GM21717 (cell line): Measurements from ENCODE around the gene CDK8.

Source experiments
- ATAC-seq: cut with Tn5 transposase; IDR thresholded peaks from one replicate; pipeline ENCODE4 v1.9.1; 2021; ENCODE audit warnings: mild to moderate bottlenecking, moderate library complexity; ENCODE audit not compliant: unreplicated experiment

Gene CDK8

DNA sequence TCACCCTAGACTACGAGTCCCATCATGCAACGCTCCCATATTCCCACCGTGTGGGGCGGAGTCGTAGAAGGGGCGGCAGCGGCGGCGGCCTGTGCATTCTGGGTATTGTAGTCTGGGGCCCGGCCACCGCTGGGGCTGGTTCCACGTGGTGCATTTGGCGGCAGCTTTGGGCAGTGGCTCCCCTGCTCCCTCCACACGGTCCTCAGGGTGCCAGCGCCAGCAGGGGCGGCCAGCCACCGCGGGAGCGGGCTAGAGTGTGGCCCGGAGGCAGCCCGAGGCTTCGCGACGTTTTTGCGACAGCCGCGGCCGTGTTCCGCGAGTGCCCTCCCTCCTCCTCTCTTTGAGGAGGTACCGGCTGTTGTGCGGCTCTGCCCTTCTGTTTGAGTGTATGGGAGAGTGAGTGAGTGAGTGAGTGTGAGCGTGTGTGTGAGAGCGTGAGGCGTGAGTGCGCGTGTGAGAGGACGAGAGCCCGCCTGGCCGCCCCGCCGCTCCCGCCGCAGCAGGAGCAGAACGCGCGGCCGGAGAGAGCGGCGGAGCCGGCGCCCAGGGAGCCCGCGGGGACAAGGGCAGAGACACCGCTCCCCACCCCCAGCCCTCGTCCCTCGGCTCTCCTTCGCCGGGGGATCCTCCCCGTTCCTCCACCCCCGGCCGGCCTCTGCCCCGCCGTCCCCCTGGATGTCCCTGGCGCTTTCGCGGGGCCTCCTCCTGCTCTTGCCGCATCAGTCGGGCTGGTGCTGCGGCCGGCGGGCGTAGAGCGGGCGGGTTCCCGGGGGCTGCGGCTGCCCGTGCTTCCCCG, at the start of gene CDK8:
TSS of gene CDK8 (plus strand) at position 343 of the 796 bp plus-strand sequence. CDS start 513 bp downstream, outside the sequence.
- ATAC-seq: peak; percentile 93

DNA sequence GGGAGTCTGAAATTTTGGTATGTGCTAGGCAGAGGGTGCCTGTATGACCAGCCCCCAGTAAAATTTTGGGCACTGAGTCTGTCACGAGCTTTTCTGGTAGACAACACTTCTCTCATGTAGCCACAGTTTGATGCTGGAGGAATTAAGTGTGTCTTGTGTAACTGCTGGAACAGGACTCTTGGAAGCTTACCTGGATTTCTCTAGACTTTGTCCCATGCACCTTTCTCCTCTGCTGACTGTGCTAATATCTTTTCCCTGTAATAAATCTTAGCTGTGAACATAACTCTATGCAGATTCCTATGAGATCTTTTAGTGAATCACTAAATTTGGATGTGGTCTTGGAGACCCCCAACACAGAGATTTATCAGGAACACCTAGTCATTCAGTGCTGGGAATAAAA, 45.6 kb upstream of the CDK8 start:
- ATAC-seq: no peak

DNA sequence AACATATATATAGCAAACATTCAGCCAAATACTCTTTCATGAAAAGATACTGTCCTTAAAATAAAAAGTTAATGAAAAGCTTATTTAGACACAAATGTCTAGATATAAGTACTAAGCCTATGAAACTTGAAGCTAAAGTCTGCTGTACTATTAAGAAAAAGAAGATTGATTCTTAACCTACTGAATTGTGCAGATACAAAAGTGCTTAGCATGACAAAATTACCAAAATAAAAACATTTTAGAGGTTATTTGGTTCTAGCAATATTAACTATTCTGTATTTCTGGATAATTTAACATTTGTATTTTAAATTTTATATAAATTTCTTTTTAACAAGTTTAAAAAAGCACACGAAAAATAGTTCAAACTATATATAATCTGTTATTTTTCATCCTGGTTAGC, 40.6 kb upstream of the CDK8 start:
- no peak for ATAC-seq

DNA sequence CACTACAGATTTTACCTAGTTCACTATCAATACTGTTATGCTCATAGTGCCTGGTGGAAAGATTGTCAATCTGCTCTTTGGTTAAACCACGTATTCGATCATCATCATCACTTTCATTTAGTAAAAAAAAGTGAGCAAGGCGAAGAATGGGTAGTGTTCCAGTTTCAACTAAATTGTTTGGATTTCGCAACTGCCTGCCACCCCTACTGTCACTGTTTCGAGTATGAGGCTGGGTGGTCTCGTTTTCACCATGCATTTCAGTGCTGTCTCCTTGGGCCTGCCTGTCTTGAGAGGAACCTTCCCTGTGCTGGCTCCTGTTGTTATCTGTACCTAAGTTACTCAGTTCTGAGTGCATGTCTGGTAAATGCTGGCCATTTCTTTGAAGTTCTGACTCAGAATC, 39.9 kb upstream of the CDK8 start:
- no peak for ATAC-seq

DNA sequence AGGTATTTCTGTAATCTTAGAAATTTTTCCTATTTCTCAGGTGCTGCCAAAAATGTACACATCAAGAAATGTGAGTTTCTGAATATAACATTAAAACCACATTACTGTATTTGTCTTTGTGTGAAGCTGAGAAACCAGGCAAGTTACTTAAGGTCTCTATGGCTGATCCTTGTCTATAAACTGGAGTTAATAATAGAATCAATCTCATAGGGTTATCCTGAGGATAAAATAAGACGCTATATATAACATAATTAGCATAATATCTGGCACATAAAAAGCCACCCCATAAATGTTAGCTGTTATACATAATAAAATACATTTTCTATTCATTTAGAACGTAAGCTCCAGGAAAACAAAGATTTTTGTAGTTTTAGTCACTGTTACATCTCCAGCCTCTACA, 37.9 kb upstream of the CDK8 start:
- ATAC-seq: no peak

DNA sequence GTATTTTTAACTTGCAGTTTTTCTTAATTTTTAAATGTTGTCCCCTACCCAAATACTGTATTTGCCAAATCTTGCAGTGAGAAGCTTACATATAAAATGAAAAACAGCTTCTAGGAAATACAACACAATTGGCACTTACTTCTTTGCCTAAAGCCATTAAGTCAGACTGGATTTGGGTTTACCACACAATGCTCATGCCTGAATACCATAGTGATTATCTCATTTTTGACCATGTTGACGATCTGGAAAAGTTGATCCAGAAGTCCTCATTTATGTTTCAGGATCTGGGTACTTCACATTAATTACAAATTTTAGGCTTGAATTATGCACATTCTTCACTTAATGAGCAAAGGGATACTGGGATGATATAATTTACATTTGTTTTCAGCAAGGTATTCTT, 34.2 kb upstream of the CDK8 start:
- ATAC-seq: no peak

DNA sequence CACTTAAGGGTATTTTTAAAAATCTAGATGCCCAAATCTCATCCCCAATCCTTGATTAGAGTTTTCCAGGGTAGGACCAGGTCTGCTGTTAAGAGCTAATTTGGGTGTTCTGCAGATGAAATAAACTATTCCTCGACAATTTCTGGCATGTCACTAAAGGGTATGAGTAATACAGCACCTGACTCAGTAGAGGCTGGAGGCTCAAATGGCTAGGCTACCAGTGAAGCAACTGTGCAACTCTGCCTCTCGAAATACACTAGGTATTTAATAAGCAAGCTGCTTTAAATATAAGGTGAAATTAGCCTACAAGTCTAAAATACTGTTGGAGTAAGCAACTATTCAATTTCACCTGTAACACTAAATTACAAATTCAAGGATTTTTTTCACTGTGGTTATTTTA, 33.4 kb upstream of the CDK8 start:
- ATAC-seq: no peak

DNA sequence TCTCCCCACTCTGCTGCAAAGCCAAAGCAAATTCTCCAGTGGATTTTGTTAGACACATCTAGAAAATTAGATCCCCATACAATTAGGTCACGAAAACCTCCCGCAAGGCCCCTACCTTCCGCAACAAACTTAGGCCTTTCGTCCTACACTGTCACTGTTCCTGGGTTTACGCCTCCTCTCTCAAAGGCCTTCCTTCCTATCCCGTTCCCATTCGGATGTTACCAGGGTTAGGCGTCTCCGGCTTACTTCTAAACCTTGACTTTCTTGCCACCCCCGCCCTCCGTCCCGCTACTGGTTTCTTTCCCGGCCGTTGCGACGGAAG, 32.6 kb upstream of the CDK8 start:
- ATAC-seq: peak; percentile 29

DNA sequence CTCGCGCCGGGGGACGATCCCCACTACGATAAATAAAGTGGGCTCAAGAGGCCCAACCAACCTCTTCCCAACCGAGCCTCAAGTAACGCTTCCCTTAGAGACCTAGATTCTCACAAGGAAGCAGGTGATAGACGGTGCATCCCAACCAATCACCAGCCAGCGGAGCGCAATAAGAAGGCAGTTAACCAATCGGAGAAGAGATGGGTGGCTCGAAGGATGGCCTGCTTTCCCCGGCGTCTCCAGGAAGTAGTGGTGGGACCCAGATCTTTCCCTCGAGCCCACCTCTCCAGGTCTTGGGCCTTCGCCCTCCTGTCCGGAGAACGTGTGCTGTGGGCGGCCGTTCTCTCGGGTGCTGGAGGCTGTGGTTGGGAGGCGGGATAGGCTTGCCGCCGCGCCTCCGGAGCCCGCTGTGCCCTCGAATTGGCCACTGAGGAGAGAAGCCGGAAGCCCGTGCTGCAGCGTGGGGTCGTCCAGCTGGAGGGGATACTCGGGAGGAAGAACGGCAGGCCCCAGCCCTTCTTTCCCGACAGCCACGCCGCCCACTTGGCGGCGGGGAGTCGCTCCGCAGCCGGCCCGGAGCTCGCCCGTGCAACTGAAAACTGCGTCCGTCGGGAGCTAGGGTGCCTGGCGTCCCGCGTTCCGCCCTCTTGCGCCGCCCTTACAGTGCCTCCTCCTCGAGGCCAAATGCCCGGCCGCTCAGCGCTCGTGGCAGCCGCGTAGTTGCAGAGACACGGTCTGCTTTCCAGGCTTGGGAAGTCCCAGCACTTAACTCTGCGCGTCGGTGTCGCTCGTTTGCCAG, 32.0 kb upstream of the CDK8 start, which contains the start of gene RNF6:
TSS of gene RNF6 (minus strand) at position 594 of the 799 bp plus-strand sequence. CDS start 2,665 bp downstream, outside the sequence.
- ATAC-seq: peak; percentile 98

DNA sequence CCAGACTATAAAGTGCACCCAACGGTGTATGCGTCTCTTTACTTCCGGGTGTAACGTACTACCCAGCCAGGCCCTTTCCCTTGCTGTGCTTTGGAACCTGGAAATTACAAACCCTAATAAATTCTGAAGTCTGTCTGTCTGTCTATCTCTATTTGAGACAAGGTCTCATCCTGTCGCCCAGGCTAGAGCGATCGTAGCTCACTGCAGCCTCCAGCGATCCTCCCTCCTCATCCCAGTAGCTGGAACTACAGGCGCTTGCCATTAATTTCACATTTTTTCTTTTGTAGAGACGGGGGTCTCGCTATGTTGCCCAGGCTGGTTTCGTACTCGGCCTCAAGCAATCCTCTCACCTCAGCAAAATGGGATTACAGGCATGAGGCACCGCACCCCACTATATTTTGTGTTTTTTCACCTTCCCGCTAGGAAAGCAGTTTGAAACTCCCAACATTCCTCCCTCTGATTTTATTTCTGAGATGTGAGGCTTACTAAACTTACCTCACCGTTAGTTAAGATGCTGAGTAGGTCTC, 31.3 kb upstream of the CDK8 start:
- ATAC-seq: peak; percentile 39

DNA sequence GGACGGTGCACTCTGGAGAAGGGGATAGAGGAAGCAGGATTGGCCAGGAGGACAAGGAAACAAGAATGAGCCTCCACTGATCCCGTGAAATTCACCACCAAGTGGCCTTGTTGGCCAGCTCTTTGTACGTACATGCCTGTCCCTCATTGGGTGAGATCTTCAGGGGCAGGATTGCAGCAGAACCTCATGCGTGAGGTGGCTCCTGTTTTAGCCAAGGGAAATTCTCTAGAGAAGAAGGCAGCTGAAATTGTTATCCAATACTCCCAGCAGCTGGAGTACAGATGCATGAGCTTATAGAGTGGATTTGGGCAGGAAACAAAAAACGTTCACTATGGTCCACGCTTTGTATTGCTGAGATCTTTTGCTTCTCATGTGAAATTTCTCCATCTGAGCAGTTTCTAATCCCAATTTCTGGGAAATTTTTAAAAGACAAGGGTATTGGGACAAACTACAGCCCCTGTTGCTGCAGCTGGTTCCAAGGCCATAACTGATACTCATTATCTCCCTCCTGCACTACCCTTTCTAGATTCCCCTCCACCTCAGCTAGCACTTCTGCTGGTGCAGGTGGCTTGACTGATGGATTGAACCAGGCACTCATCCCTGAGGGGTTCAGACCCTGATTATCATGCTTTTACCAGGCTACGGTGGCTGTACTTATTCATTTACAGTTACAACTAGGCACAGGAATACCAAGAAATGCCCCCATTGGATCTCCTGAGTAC, 27.9 kb upstream of the CDK8 start:
- ATAC-seq: no peak

DNA sequence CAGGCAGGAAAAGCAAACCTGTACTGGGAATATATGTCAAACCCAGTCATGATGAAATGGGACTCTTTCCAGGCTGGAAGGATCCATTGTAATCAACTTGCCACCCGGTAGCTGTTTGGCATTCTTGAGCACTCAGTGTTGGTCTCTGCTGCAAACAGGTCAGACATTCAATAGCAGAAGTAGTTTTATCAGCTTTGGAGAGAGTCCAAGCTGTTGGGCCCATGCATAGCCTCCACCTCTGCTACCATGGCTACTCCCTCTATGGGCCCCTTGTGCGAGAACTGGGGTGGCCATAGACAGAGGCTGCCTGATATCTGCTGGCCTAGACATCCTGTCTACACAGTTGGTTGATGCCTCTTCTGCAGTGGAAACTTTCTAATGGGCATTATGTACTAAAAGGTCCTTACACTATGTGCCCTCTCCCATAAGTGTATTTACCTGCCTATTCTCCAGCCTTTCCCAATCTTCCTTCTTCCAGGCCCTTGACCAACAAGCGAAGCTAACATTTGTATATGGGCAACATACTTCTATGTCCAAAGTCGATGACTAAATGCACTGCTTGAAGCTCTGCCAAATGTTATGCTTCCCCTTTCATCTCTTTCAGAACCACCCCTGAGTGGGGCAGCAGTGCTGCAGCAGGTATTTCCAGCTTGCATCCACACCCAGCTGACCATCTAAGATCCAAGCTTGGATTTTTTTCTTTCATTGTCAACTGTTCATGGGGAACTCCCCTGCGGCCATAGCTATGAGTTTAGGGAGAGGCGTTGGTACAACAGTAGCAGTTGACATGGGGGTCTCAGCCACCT, 26.6 kb upstream of the CDK8 start:
- ATAC-seq: no peak

DNA sequence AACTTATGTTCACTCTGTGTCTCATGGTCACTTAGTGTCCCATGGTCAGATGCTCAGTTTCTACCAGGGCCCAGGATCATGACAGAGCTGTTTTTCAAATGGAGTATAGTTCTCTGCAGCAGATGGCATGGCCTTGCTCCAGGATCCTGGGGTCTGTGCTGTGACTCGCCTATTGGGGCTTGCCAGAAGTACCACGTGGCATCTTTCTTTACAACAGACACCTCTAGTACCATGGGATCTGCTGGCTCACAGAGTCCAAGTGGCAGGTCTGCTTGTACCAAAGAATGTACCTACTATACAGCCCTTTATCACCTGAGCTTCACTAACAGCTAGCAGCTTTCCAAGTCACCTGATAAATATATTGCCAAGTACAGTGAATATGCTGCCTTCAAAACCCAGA, 25.8 kb upstream of the CDK8 start:
- ATAC-seq: no peak

DNA sequence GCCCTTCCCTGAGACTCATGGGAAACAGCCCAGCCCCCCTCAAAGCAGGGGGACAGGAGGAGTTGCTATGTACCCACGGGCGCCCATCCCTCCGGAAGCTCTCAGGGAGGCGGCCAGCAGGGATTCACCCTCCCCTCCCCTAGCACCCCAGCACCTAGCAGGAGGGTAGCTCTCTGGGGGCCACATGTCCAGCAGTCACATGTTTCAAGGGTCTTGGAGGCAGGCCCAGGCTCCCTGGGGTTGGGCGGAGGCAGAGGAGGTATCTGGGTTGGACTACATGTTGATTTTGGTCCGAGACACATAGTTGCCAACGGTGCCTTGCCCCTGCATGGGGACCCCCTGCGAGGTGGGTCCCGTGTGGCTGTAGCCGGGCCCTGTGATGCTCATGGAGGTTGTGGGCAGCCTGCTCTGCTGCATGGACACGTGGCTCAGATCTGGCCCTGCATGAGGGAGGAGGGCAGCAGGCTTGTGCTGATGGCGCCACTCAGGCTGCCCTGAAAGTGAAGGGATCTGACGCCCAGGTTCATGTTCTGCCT, 24.8 kb upstream of the CDK8 start:
- no peak for ATAC-seq

DNA sequence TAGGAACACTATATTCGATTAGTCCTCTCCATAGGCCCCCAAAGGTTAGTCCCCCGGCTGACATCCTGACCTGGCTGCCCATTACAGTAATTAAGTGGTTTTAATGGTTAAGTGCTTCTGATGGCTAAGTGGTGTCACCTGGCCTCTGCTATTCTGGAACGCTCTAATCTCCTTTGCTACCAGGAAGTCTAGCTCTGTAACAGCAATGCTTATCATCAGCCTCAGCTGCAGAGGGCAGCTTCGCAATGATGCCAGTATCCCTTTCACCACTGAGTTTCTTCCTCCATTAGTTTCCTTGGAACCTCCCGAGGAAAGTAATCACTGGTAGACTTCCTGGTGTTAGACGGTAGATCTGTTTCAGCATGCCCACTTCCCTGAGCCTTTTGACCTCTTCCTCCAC, 23.2 kb upstream of the CDK8 start:
- no peak for ATAC-seq

DNA sequence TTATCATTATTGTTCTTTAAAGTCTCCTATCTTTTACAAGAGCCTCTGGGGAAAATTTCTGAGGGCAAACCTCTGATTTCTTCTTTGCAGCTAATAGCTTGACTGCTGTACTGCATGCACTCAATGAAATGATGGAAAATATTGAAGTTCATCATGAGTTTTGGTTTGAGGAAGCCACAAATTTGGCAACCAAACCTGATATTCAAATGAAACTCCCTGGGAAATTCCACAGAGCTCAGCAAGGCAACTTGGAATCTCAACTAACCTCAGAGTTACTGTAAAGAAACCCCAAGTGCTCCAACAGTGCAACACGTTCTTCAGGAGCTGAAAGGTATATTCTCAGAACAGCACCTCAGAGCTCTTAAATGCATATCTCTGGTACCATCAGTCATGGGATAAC, 17.6 kb upstream of the CDK8 start:
- no peak for ATAC-seq

DNA sequence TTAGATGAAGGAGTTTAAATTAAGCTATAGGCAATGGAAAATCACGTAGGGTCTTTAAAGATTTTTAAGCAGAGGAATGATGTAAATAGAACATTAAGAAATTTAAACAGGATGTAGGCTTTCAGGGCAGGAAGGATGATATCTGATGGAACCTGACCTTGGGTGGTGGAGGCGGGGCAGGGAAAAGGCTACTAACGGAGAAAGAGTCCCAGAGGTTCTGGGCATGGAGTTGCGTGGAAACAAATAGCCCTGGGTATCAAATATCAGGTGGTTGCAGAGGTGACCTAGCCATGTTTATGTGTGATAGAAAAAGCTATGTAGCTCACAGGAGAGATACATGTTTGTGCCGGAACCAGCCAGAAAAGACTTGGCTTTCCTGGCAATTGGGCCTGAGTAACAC, 7.8 kb upstream of the CDK8 start:
- no peak for ATAC-seq

DNA sequence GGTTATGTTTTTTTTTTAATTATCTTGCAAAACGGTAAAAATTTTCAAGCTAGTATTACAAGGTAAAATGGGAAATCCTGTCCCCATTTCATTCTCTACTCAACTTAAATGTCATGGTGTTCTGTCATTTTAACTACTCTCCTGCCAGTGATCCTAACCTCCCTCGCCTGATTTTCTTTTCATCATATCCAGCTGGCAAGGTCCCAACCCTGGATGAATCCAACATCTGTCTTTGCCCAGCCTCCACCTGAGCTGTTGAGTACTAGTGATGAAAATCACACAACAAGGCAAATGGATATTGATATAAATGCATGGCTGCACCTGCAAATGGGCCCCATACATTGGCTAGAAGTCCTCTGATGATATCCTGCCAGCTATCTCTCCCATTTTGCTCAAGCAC, 6.9 kb upstream of the CDK8 start:
- no peak for ATAC-seq

DNA sequence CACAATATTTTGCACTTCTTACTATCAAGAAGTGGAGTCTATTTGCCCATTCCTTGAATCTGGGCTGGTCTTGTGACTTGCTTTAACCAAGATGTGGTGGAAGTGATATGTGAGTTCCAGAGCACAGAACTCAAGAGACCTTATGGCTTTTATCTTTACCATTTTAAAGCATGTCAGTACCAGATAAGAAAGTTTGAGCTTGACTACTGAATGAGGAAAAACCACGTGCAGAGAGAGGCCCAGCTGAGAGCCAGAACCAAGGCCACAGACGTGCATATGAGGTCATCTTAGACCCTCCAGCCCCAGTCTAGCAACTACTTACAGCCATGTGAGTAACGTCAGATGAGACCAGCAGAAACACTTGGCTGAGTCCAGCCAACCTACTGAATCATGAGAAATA, 6.3 kb upstream of the CDK8 start:
- ATAC-seq: no peak

DNA sequence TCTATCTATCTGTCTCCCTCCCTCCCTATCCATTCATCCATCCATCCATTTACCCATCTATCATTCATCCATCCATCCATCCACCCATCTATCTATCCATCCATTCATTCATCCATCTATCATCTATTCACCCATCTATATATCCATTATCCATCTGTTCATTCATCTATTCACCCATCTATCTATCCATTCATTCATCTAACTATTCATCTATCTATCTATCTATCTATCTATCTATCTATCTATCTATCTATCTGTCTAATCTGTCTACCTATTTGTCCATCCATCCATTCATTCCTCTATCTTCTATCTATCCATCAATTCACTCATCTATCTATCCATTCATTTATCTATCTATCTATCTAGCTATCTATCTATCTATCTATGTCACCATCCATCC, 4.4 kb upstream of the CDK8 start:
- ATAC-seq: no peak
